NCI-H82 treated with DMSO at 0.1 percent for 48 hours (cell line): ENCODE measurements around the gene DSG4.

Experiments used
- DNase-seq: peaks from one replicate; lab custom pipeline; 2025; ENCODE audit not compliant: unreplicated experiment; lab: John Stamatoyannopoulos, UW

DSG4 gene

GRCh38 chr18:31446854-31447253 is 70.3 kb downstream of the DSG4 start:
- DNase-seq = no peak

- DNase-seq = no peak
Measured at GRCh38 chr18:31447530-31448191, 71.1 kb downstream of the DSG4 start, which contains the start of gene DSG3. Gene DSG3 (plus strand): TSS chr18:31447741. CDS start chr18:31447878, 137 bp downstream.

- no peak for DNase-seq
Measured at GRCh38 chr18:31450409-31450808, 73.8 kb downstream of the DSG4 start.

- no peak for DNase-seq
Measured at GRCh38 chr18:31451625-31452024, 75.0 kb downstream of the DSG4 start.

DNA sequence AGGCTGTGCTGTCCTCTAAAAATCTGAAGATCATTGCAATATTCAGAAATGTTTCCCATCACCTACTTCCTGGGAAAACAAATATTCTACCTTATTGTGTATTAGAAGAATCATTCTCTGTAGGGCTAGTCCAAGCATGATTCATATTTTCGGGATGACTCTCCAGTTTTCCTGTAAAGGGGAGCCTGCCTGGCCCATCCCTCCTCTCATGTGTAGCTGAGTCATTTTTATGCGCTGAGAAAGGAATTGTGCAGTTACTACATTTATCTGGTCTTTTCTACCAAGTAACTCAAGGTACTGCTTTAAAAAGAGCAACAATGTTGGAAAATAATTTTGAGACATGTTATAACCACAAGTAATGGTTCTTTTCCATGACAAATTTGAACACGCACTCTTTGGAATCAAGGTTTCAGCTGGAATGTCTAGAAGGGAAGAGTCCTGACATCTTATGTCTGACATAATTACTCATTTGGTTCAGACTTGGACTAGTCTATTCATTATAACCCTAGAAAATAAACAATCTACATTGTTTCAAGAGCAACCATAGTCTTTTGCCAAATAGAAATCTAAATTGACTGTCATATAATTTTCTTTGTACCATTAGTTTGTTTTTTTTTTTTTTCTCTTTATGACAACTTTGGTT is 77.6 kb downstream of the DSG4 start:
- no peak for DNase-seq
